IPS-20b (cell line): ENCODE data around the gene DOK5.

Experiments
- H3K27ac ChIP-seq: one replicate; pipeline ENCODE4 v1.5.1; 2013; ENCODE audit warnings: low read length
- H3K27me3 ChIP-seq: 2 replicates; pipeline ENCODE4 v1.6.1; 2013; ENCODE audit warnings: mild to moderate bottlenecking, low read length, inconsistent platforms; ENCODE audit not compliant: insufficient read depth
- H3K36me3 ChIP-seq: 2 replicates; pipeline ENCODE4 v1.6.1; 2013; ENCODE audit warnings: low read depth, mild to moderate bottlenecking, inconsistent platforms, low read length, moderate library complexity; ENCODE audit not compliant: insufficient read depth
- H3K4me1 ChIP-seq: 2 replicates; pipeline ENCODE4 v1.6.1; 2013; ENCODE audit warnings: mild to moderate bottlenecking, control low read depth, inconsistent platforms, low read length, moderate library complexity; ENCODE audit not compliant: insufficient read depth
- H3K4me3 ChIP-seq: 2 replicates; pipeline ENCODE4 v1.5.1; 2013; ENCODE audit warnings: mild to moderate bottlenecking, low read length, inconsistent platforms
- H3K9ac ChIP-seq: 2 replicates; pipeline ENCODE4 v1.6.1; 2013; ENCODE audit warnings: low read depth, mild to moderate bottlenecking, inconsistent platforms, low read length, moderate library complexity
- H3K9me3 ChIP-seq: 2 replicates; pipeline ENCODE4 v1.6.1; 2013; ENCODE audit warnings: mild to moderate bottlenecking, low read depth, low read length, inconsistent platforms; ENCODE audit not compliant: insufficient read depth

Gene DOK5

DNA sequence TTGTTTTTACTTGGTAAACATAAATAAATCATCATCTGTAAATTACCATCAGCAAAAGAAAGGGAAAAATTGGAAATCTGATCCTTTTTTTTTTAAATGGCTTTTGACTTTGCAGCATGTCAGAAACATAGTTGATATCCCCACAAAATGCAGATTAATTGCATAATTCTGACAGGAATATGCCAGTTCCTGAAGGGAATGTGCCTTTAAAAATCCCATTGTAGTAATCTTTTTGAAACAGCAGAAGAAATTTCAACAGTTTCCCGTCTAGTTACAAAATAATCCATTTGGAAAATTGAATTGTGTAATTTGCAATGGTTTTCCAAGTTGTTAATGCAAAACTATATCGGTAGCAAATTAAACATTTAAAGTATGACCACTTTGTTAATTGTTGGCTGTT is 95.2 kb downstream of the DOK5 start:
- no peak overlapping the region for H3K27ac ChIP-seq
- no peaks in the 10 kb centered on the region for H3K27me3 ChIP-seq

DNA sequence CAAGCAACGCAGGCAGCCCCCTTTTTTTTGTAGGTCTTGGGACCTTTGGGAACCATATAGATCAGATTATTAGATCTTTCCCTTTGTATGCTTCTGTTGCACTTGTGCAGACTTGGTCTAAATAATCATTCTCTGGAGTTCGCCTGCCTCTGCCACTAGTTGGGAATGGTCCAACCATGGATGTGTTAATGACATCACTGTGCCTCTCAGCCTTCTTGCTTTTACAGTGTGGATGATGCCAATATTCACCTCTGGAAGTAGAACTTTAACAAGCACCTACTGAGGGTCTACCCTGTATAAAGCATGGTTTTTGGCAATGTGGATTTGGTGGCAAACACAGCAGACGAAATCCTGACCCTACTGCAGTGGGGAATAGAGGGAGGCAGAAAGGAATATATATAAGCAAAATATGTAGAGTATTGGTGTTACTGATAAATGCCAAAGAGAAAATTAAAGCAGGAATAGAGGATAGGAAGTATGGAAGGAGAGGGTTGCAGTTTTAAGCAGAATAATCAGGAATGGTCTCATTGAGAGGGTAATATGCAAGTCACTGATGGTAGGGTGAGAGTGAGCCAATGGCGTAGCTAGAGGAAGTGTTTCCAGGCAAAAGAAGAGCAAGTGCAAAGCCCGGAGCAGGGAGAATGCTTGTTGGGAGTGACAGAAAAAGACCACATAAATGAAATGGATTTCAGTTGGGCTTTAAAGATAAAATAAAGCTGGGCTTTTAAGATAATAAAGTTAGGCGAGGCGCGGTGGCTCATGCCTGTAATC is 97.5 kb downstream of the DOK5 start:
- Histone ChIP-seq H3K9ac (no peak overlapping the region), H3K36me3 (no peaks in the 10 kb centered on the region), H3K9me3 (no peaks in the 10 kb centered on the region), H3K27me3 (no peaks in the 10 kb centered on the region), H3K27ac (no peak overlapping the region), H3K4me3 (no peak overlapping the region), H3K4me1 (no peaks in the 10 kb centered on the region)

More for the DNA sequence above, 95.2 kb downstream of the DOK5 start:
- Histone ChIP-seq H3K36me3 (no peaks in the 10 kb centered on the region), H3K9me3 (no peaks in the 10 kb centered on the region), H3K4me1 (no peaks in the 10 kb centered on the region), H3K4me3 (no peak overlapping the region), H3K9ac (no peak overlapping the region)

DNA sequence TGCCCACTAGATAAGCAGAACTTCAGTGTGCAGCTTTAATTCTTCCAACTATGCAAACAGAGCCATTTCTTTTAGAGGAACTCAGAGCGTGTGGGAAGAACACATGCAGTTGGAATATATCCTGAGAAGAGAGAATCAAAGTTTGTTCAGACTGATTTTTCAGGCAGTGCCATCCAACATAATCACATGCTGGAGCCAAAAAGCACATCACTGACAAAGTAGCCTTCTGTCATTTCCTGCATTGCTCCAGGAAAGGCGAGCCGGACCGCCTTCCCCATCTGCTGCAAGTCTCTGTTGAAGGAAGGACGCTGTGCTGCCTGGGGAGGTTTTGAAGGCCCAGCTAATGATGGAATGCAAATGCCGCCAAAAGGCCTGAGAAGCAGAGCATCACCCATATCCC is 98.4 kb downstream of the DOK5 start:
- no peaks in the 10 kb centered on the region for H3K36me3 ChIP-seq
- H3K9me3 ChIP-seq, result no peaks in the 10 kb centered on the region
- H3K4me1 ChIP-seq, result no peaks in the 10 kb centered on the region
- H3K27me3 ChIP-seq, result no peaks in the 10 kb centered on the region
- no peak overlapping the region for H3K4me3 ChIP-seq
- H3K9ac ChIP-seq, result no peak overlapping the region
- no peak overlapping the region for H3K27ac ChIP-seq

DNA sequence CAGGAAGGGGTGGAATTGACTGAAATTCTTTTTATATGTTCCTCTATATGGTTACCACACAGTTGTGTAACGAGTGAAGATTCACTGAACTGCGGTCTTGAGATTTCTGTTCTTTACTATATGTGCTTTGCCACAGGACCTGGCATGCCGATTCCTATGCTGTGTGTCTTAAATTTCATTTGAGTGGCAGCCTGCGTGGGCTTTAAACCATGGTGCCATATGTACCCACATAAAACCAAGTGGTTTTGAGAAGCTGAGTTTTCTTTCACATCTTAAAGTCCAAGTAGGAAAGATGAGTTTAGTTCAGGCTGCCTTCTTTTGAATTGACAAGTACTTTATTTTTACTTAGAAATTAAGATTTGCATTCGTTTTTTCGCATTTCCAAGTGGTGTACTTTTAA is 101.1 kb downstream of the DOK5 start:
- no peaks in the 10 kb centered on the region for H3K27me3 ChIP-seq
- no peak overlapping the region for H3K27ac ChIP-seq
- no peaks in the 10 kb centered on the region for H3K4me1 ChIP-seq

DNA sequence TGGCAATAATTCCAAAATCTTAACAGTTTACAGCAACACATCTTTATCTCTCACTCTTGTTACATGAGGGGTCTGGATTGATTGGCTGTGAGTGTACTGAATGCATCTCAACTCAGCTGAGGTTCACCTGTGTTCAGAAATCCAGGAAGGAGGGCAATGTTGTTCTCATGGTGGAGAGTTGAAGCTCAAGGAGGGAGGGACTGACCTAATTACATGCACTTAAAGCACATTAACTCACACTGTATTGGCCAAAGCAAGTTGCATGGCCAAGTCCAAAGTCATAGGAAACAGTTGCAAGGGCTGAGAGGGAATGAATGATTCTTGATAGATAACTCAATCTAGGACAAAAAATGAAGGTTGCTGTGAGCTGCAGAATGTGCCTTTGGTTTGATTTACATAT is 102.2 kb downstream of the DOK5 start:
- H3K36me3 ChIP-seq, result no peaks in the 10 kb centered on the region
- no peak overlapping the region for H3K27ac ChIP-seq
- no peaks in the 10 kb centered on the region for H3K9me3 ChIP-seq

More for the DNA sequence above, 101.1 kb downstream of the DOK5 start:
- Histone ChIP-seq H3K4me3 (no peak overlapping the region), H3K36me3 (no peaks in the 10 kb centered on the region), H3K9ac (no peak overlapping the region), H3K9me3 (no peaks in the 10 kb centered on the region)

DNA sequence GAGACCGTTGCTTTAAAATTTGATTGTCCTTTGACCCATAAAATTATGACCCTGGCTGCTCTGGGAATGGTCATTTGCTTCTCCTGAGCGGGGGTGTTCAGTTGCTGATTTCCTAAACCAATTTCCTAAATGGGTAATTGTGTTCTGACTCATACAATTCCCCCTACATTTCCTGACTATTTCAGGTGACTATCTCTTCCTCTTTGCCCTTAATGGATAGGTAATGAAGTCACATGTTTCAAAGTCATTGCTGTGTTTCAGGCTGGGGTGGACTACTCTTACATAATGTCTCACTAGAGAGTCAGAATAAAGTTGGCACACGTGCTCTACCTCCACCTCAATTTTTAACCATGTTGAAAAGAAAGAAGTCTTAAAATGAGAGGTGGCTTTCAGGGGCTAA is 109.8 kb downstream of the DOK5 start:
- Histone ChIP-seq H3K9me3 (no peaks in the 10 kb centered on the region), H3K27ac (no peak overlapping the region), H3K36me3 (no peaks in the 10 kb centered on the region), H3K9ac (no peak overlapping the region), H3K27me3 (no peaks in the 10 kb centered on the region), H3K4me1 (no peaks in the 10 kb centered on the region), H3K4me3 (no peak overlapping the region)

More for the DNA sequence above, 102.2 kb downstream of the DOK5 start:
- no peaks in the 10 kb centered on the region for H3K4me1 ChIP-seq
- no peaks in the 10 kb centered on the region for H3K27me3 ChIP-seq
- H3K9ac ChIP-seq, result no peak overlapping the region
- H3K4me3 ChIP-seq, result no peak overlapping the region

DNA sequence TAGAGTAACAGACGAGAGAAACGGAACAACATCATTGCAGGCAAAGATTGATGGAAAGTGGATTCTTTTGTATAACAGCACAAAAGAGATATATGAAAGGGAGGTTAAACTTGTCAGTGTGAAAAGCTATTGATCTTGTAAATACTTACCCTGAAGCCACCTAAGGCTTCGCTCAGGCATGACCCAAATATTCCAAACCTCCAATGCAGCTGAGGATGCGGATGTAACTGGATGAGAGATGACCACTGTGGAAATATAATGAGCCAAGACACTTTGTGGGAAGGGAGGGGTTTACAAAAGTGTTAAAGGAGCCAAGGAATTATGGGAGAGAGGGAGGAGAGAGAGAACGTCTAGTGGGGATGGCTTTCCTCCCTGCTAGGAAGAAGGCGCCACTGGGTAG is 112.0 kb downstream of the DOK5 start:
- Histone ChIP-seq H3K27ac (no peak overlapping the region), H3K9ac (no peak overlapping the region), H3K27me3 (no peaks in the 10 kb centered on the region), H3K9me3 (no peaks in the 10 kb centered on the region), H3K36me3 (no peaks in the 10 kb centered on the region), H3K4me3 (no peak overlapping the region), H3K4me1 (no peaks in the 10 kb centered on the region)

DNA sequence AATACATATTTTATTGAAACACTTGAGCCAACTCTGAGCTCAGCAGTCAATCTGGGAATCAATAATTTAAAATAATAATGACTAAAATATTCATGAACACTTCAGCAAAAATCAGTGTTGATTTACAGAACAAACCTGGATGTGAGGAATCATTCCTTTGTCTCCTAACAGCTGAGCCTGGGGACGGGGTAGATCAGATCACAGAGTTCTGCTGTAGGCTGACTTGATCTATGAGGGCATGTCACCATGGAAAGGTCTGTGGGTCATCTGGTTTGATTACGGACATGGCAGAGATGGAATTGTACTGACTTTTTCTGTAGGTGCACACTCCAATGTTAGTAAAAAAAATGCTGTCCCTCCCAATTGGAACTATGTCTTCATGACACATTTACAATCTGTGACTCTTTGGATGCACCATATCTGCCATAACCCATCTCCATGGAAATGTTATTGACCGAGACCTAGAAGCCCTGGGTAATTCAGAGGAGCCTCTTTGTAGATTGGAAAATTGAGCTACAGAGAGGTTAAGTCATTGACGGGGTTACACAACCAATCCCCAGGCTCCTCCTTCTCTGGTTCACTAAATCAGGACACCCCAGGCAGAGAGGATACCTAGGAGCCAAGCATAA is 114.1 kb downstream of the DOK5 start:
- no peaks in the 10 kb centered on the region for H3K27me3 ChIP-seq

DNA sequence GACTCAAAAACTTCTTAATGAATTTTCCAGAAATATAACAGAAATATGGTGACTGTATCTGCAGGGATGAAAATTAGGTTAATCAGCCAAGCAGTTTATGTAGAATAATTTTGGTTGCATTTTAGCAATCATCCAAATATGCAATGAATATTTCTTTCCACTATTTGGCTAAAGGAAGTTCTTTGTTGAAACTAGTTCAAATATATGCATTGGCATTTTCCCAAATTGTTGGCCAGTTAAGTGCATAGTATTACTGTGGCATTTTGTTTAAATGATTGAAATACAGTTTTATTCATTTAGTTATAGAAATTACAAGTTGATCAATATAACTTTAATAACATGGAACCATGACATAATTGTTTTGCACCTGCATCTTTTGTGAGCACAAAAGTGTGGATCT is 115.5 kb downstream of the DOK5 start:
- H3K27me3 ChIP-seq, result no peaks in the 10 kb centered on the region
- no peak overlapping the region for H3K27ac ChIP-seq
- no peak overlapping the region for H3K4me3 ChIP-seq
- H3K4me1 ChIP-seq, result no peaks in the 10 kb centered on the region
- no peaks in the 10 kb centered on the region for H3K36me3 ChIP-seq
- H3K9ac ChIP-seq, result no peak overlapping the region
- H3K9me3 ChIP-seq, result no peaks in the 10 kb centered on the region

More for the DNA sequence above, 114.1 kb downstream of the DOK5 start:
- no peak overlapping the region for H3K9ac ChIP-seq
- H3K4me1 ChIP-seq, result no peaks in the 10 kb centered on the region
- H3K27ac ChIP-seq, result no peak overlapping the region
- no peaks in the 10 kb centered on the region for H3K36me3 ChIP-seq
- no peaks in the 10 kb centered on the region for H3K9me3 ChIP-seq
- H3K4me3 ChIP-seq, result no peak overlapping the region

DNA sequence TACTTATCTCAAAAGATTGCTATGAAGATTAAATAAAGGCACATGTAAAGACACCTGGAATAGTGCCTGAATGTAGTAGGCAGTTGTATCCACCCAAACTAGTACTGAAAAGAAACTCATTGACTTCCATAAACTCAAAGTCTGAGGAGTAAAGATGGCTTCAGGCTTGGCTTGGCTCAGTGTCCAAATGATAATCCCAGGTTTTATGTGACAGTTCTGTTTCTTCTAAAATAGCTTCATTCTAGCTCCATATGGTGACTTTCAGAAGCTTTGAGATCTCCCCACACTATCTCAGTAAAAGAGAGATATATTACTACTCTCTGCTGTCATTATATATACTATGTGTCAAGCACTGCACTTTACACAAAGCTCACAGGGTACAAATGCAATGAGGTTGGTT is 121.3 kb downstream of the DOK5 start:
- no peak overlapping the region for H3K9ac ChIP-seq
- no peaks in the 10 kb centered on the region; the same call in 1 of the 2 replicates for H3K9me3 ChIP-seq
- H3K27ac ChIP-seq, result no peak overlapping the region
- no peaks in the 10 kb centered on the region for H3K4me1 ChIP-seq
- no peaks in the 10 kb centered on the region for H3K36me3 ChIP-seq
- H3K4me3 ChIP-seq, result no peak overlapping the region
- H3K27me3 ChIP-seq, result no peaks in the 10 kb centered on the region

DNA sequence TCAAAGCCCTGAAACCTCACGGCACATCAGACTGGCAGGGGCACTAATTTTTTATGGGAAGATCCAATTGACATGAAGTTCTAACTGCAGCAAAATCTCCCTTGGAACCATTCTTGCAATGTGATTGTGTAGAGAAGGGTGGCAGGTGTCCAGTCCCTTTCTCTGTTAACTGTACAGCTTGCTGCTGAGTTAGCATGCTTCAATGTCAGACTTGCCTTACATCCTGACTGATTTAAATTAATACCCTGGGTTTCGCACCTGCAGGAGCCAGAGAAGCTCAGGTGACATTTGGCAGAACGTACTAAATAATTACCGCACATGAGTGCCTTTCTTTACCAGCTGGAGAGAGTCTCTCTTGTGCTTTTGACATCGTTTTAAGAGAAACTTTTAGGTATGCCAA is 123.0 kb downstream of the DOK5 start:
- H3K27me3 ChIP-seq, result no peaks in the 10 kb centered on the region
- no peak overlapping the region for H3K9ac ChIP-seq
- H3K27ac ChIP-seq, result no peak overlapping the region
- H3K36me3 ChIP-seq, result no peaks in the 10 kb centered on the region
- H3K4me3 ChIP-seq, result no peak overlapping the region
- no peaks in the 10 kb centered on the region for H3K4me1 ChIP-seq
- no peaks in the 10 kb centered on the region; the same call in 1 of the 2 replicates for H3K9me3 ChIP-seq

DNA sequence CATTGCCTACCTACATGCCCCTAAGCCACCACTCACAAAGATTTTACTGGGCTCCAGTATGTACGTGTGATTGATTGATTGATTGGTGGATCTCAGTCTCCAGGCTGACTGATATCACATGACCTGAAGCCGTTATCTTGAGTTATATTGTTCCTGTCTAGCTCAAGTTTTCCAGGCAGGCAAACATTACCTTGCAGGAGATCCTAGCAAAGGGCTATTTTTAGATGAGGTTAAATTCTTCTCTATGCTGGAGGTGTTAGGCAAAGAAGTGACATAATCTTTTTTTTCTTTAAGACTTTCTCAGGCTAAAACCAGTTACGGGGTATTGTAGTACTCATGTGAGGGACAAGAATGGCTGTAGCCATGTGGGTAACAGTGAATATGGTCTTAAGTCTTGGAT is 125.2 kb downstream of the DOK5 start:
- Histone ChIP-seq H3K4me1 (no peaks in the 10 kb centered on the region), H3K27me3 (no peaks in the 10 kb centered on the region), H3K9ac (no peak overlapping the region), H3K36me3 (no peaks in the 10 kb centered on the region), H3K9me3 (no peaks in the 10 kb centered on the region; the same call in 1 of the 2 replicates), H3K27ac (no peak overlapping the region), H3K4me3 (no peak overlapping the region)
